ENCODE data around the gene AGPAT4. TPM values are rescaled to one million over a fixed set of nuclear protein-coding genes. Genes with fewer than 3 reads are reported as not detected.

AGPAT4 gene
- total RNA-seq, 1 experiment from 2014 or later: 22.0 TPM

DNA sequence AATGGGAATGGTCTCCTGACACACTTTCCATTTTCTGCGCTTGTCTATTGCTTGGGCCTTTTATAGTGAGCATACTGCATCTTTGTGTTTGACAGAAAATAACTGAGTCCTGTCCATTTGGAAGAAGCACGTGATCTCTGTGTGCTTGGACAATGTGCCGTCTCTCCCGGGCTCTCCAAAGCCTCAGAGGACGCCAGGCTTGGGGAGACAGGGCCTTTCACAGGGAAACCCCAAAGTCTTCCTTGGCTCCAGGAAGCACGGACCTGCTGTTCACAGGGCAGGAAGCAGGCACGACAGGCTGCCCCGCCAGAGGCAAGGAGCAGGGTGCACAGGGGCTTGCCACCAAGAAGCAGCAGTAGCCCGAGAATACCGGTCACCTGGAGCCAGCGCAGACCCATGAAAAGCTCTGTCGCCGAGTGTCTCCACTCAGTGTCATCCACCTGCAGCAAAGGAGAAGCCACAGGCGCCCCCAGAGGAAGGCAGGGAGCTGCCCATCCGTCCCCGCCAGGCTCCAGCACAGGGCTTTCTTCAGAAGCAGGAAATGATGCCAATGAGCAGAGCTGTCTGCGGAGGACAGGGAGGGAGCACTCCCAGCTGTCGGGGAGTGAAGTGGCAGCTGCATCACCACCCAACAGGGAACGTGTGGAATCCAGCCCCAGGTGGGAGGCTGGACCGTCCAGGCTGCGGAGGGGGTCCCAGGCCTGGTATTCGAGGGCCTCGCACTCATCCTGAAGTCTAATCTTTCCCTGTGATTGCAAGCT lies 135.1 kb downstream of the AGPAT4 start:
- Histone ChIP-seq H3K23ac (ENCODE audit: insufficient read length, low read depth, low read length) (no peak overlapping the region), H4K91ac (ENCODE audit: insufficient read length, low read depth, low read length) (no peak overlapping the region), H2BK15ac (ENCODE audit: low read depth, low read length) (no peak overlapping the region), H3T11ph (ENCODE audit: low read length) (no peak overlapping the region), H4K5ac (ENCODE audit: insufficient read length, low read depth, low read length) (no peak overlapping the region), H2BK12ac (ENCODE audit: insufficient read length, low read depth, low read length) (no peak overlapping the region), H2BK5ac (ENCODE audit: insufficient read length, low read length) (no peak overlapping the region), H4K8ac (replicated peaks; ENCODE audit: insufficient read length, low read depth, low read length) (no peak overlapping the region), H3K4me1 (ENCODE audit: insufficient read depth, low read length) (no peaks in the 10 kb centered on the region), H3K18ac (ENCODE audit: insufficient read length, low read depth, low read length) (no peak overlapping the region), H3K27me3 (ENCODE audit: insufficient read depth, low read length) (no peaks in the 10 kb centered on the region), H3K79me1 (ENCODE audit: insufficient read depth, low read depth, low read length, poor library complexity, severe bottlenecking) (no peaks in the 10 kb centered on the region), H3K9me3 (ENCODE audit: control insufficient read depth, low read depth, low read length) (no peaks in the 10 kb centered on the region), H3K23me2 (ENCODE audit: insufficient read length, low read depth, low read length, poor library complexity, severe bottlenecking) (no peaks in the 10 kb centered on the region), H3K27ac (ENCODE audit: insufficient read length, low read depth, low read length) (no peak overlapping the region), H2AFZ (ENCODE audit: low read length) (no peak overlapping the region), H3K4ac (ENCODE audit: low read depth, low read length) (no peak overlapping the region), H2BK120ac (ENCODE audit: low read depth, low read length, poor library complexity, severe bottlenecking) (no peak overlapping the region), H4K20me1 (ENCODE audit: control insufficient read depth, insufficient read depth, insufficient read length) (no peaks in the 10 kb centered on the region), H3K56ac (ENCODE audit: insufficient read length, low read depth, low read length) (no peak overlapping the region), H2AK5ac (ENCODE audit: insufficient read length, low read length) (no peak overlapping the region), H3K9ac (ENCODE audit: extremely low read depth, insufficient read length, low read length) (no peak overlapping the region), H2BK20ac (ENCODE audit: low read depth, low read length, poor library complexity, severe bottlenecking) (no peak overlapping the region), H3K14ac (ENCODE audit: insufficient read depth, low read length) (no peak overlapping the region; the same call in 1 of the 2 replicates), H3K79me2 (ENCODE audit: insufficient read depth, low read length) (no peaks in the 10 kb centered on the region), H3K4me2 (ENCODE audit: insufficient read depth, insufficient read length, low read length) (no peak overlapping the region)
- no peak for DNase-seq
- H3K36me3 Mint-ChIP-seq (ENCODE audit: insufficient read depth in 1 of 3, low read depth in 3 of 3): peaks cover 25 to 64% (median 47%) of the 10 kb centered on the region in 3 experiments
- no peaks in the 10 kb centered on the region for H3K9me3 Mint-ChIP-seq
- no peaks in the 10 kb centered on the region; the same call in none of the 2 replicates for H3K27me3 Mint-ChIP-seq (ENCODE audit: low read depth)
- H3K27ac Mint-ChIP-seq: no peak overlapping the region
- H3K4me1 Mint-ChIP-seq: peaks cover 0 to 10% of the 10 kb centered on the region in 2 experiments; a peak in 3 of 4 replicates
- no peak overlapping the region for H3K4me3 Mint-ChIP-seq
- TF ChIP-seq, protein P1, sequence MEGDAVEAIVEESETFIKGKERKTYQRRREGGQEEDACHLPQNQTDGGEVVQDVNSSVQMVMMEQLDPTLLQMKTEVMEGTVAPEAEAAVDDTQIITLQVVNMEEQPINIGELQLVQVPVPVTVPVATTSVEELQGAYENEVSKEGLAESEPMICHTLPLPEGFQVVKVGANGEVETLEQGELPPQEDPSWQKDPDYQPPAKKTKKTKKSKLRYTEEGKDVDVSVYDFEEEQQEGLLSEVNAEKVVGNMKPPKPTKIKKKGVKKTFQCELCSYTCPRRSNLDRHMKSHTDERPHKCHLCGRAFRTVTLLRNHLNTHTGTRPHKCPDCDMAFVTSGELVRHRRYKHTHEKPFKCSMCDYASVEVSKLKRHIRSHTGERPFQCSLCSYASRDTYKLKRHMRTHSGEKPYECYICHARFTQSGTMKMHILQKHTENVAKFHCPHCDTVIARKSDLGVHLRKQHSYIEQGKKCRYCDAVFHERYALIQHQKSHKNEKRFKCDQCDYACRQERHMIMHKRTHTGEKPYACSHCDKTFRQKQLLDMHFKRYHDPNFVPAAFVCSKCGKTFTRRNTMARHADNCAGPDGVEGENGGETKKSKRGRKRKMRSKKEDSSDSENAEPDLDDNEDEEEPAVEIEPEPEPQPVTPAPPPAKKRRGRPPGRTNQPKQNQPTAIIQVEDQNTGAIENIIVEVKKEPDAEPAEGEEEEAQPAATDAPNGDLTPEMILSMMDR (conservative IDR thresholded peaks at IDR 0.05): peak; percentile 23; the same call in 2 of the 3 replicates
- WGBS (ENCODE audit: extremely low coverage, insufficient read length, low lambda C conversion rate): no CpG with 5 or more reads among the region's 23 CpGs
